Measurements from ENCODE around the gene INO80E.

INO80E gene

DNA sequence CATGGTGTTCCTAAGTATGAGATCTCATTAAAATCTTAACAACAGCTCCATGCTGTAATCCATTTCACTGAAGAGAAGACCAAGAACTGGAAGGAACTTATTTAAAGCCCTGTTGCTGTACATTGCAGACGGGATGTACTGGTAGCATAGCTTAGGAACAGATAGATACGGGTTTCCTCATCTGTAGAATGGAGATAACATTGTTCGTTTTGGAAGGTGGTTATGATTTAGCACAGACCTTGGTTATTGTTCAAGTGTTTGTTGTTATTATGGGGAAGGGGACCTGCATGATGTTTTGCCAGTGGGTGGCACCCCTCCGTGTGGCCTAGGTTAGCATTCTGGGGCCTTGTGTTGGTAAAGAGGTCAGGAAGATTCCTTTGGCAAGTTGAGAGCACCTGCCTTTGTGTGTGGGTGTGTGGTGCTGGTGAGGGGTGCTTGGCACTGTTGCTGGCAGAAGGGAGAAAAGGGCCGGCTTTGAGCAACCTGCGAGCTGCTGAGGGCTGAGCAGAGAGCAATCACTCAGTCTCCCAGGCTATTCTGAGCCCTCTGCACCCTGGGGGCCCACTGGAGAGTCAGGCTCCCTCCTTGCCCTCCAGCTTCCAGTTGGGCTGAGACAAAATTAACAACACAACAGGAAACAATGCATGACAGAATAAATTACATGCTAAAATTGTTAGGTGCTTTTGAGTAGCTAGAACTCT is 20.1 kb upstream of the INO80E start:
- no peak for DNase-seq (ENCODE audit: low read depth in 4 of 4, low spot score in 1 of 4)

DNA sequence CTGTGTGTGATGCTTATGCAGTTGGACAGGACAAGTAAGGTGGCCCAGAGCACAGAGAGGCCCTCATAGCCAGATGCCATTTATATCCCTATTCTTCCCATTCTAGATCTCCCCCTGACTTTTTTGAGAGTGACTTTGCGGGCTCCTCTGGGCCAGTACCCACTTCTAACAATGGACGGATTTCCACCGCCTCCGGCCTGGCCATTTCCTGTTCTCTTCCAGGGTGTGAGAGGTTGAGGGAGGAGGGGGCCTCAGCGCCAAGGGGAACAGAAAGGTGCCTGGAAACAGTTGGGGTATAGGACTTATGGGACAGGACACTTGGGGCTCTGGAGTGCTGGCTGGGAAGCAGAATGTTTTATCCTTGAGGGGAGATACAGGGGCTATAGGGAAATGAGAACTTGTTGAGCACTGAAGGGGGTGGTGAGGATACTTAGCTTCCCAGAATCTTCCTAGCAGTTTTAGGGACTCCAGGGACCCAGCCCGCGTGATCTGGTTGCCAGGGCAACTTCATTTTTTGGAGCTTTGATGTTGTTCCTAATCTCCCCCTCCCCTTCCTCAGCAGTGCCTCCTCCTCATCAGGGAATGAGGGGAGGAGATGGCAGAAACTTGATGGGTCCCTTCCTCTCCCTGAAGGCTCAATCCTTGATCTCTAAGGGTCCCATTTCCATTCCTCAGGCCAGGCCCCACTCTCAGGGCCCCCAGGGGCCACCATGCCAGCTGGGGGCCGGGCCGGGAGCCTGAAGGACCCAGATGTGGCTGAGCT is 18.8 kb upstream of the INO80E start:
- no peak for DNase-seq (ENCODE audit: low read depth in 4 of 4, low spot score in 1 of 4)

DNA sequence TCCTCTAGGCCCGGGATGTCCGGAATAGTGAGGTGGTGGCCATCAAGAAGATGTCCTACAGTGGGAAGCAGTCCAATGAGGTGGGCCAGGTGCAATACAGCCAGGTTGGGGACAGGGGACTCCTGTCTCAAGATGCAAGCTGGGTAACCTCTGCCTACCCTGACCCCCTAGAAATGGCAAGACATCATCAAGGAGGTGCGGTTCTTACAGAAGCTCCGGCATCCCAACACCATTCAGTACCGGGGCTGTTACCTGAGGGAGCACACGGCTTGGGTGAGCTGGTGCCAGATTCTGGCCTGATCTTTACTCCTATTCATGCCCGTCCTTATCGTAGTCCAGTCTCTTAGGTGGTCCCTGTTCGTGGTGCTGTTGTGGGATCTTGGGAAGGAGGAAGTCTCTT is 18.0 kb upstream of the INO80E start:
- no peak for DNase-seq (ENCODE audit: low read depth in 4 of 4, low spot score in 1 of 4)

DNA sequence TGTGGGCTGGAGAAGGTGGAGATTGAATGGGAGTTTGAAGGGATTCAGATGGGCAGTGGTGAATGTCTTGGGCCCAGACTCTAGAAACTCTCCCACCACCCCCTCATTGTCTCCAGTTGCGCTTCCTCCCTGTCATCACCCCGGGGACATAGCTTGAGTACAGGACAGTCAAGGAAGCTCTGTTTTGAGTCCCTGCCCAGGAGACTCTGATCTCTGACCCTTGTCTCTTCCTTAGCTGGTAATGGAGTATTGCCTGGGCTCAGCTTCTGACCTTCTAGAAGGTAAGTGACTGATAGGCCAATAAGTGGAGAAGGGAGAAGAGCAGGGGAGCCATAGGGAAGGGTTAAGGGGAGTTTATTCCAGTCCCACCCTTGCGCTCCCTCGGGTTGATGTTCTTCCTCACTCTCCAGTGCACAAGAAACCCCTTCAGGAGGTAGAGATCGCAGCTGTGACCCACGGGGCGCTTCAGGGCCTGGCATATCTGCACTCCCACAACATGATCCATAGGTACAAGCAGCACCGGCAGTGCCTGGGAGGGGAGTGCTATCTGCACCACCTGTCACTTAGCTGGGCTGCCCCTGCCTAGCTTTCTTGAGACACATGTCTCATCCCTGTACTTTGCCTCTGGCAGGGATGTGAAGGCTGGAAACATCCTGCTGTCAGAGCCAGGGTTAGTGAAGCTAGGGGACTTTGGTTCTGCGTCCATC is 17.3 kb upstream of the INO80E start:
- DNase-seq (ENCODE audit: low read depth in 4 of 4, low spot score in 1 of 4), result no peak

DNA sequence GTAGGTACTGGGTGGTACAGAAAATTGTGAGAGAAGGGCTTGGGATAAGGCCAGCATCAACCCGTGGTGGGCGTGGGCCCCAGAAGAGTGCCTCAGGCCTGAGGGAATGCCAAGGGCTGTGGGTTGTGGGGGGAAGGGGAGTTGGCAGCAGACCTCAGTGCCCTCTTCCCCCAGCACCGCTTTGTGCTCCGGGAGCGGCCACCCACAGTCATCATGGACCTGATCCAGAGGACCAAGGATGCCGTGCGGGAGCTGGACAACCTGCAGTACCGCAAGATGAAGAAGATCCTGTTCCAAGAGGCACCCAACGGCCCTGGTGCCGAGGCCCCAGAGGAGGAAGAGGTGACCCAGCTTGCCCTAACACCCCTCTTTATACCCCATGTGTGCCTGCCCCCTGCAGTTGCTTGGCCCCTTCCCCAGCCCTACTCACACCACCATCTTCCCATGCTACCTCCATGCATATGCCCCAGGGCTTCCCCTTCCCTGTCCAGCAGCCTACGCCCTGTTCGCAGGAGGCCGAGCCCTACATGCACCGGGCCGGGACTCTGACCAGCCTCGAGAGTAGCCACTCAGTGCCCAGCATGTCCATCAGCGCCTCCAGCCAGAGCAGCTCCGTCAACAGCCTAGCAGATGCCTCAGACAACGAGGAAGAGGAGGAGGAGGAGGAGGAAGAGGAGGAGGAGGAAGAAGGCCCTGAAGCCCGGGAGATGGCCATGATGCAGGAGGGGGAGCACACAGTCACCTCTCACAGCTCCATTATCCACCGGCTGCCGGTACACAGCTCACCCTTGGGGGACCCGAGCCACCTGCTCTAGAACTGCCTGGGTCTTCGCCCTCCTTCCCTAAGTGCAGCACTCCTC is 13.3 kb upstream of the INO80E start:
- DNase-seq (ENCODE audit: low read depth in 4 of 4, low spot score in 1 of 4), result no peak

DNA sequence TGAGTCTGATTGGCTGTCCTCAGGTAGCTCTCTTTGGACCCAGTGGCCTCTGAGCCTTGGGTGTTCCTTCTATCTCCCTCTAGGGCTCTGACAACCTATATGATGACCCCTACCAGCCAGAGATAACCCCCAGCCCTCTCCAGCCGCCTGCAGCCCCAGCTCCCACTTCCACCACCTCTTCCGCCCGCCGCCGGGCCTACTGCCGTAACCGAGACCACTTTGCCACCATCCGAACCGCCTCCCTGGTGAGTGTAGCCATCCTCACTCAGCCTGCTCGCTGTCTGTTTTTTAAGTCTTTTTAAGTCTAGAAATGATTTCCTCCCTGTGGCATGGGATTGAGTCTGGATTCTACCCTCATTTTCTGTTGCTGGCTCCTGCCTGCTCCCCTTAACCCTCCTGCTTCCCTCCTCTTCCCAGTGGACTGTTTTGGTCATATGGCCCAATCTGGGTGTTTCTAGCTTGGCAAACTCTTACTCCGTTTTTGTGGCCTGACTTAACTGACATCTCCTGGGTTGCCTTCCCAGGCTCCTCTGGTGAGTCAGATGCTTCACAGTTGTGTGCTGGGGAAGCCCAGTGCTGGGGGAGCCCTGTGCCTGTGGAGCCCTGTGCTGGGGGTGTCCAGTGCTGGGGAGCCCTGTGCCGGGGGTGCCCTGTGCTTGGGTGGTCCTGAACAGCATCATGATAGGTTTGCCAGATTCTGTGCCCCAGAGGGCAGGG is 12.5 kb upstream of the INO80E start:
- no peak for DNase-seq (ENCODE audit: low read depth in 4 of 4, low spot score in 1 of 4)

DNA sequence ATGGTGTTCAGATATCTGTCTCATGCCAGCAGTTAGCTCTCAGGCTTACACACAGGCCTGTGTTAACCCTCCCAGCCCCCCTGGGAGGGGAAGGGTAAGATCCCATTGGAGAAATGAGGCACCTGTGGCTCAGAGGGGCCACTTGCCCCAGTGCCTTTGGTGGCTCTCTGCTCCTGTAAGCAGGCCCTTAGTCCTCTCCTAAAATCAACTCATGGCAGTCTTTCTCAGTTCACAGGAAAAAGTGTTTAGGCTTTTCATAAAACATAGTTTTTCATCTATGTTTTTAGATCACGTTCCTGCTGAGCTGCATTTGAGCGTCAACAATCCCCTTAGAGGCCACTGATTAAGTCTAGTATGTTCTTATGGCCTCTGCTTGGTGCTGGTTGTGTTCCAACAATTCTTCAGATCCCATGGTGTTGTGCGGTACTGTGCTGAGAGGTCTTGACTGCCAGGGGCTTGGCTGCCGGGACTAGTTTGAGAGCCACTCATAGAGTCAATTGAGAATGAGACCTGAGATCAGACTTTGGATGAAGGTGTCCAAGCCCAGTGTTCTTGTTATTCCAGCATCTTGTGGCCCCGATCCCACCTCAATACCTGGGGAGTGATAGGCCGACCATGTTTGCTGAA is 11.8 kb upstream of the INO80E start:
- no peak for DNase-seq (ENCODE audit: low read depth in 4 of 4, low spot score in 1 of 4)

DNA sequence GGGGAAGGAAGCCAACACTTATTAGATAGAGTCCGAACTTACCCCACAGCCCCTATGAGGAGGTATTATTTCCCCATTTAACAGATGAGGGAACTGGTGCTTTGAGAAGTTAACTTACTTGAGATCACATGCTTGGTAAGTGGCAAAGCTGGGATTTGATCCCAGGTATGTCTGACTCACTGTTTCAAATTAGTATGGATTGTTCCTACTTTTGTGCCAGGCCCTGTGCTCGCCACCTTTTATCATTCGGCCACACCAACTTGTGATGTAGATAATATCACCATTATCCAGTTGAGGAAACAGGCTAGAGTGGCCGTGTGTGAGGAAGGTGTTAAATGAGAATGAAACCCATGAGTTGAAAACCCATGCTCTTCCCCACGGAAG is 11.3 kb upstream of the INO80E start:
- DNase-seq (ENCODE audit: low read depth in 4 of 4, low spot score in 1 of 4), result no peak

DNA sequence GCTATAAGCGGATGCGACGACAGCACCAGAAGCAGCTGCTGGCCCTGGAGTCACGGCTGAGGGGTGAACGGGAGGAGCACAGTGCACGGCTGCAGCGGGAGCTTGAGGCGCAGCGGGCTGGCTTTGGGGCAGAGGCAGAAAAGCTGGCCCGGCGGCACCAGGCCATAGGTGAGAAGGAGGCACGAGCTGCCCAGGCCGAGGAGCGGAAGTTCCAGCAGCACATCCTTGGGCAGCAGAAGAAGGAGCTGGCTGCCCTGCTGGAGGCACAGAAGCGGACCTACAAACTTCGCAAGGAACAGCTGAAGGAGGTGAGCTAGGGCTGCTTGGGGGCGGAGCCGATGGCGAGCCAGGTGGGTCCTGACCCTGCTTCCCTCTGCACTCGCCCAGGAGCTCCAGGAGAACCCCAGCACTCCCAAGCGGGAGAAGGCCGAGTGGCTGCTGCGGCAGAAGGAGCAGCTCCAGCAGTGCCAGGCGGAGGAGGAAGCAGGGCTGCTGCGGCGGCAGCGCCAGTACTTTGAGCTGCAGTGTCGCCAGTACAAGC is 10.7 kb upstream of the INO80E start:
- no peak for DNase-seq (ENCODE audit: low read depth in 4 of 4, low spot score in 1 of 4)

DNA sequence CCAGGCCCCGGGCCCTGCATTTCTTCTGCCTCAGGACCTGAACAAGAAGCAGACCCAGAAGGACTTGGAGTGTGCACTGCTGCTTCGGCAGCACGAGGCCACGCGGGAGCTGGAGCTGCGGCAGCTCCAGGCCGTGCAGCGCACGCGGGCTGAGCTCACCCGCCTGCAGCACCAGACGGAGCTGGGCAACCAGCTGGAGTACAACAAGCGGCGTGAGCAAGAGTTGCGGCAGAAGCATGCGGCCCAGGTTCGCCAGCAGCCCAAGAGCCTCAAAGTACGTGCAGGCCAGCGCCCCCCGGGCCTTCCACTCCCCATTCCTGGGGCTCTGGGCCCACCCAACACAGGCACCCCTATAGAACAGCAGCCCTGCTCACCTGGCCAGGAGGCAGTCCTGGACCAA is 9.8 kb upstream of the INO80E start:
- no peak for DNase-seq (ENCODE audit: low read depth in 4 of 4, low spot score in 1 of 4)

DNA sequence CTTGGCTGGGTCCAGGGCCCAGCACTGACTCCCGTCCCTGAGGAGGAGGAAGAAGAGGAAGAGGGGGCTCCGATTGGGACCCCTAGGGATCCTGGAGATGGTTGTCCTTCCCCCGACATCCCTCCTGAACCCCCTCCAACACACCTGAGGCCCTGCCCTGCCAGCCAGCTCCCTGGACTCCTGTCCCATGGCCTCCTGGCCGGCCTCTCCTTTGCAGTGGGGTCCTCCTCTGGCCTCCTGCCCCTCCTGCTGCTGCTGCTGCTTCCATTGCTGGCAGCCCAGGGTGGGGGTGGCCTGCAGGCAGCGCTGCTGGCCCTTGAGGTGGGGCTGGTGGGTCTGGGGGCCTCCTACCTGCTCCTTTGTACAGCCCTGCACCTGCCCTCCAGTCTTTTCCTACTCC is 9.1 kb upstream of the INO80E start:
- no peak for DNase-seq (ENCODE audit: low read depth in 4 of 4, low spot score in 1 of 4)

DNA sequence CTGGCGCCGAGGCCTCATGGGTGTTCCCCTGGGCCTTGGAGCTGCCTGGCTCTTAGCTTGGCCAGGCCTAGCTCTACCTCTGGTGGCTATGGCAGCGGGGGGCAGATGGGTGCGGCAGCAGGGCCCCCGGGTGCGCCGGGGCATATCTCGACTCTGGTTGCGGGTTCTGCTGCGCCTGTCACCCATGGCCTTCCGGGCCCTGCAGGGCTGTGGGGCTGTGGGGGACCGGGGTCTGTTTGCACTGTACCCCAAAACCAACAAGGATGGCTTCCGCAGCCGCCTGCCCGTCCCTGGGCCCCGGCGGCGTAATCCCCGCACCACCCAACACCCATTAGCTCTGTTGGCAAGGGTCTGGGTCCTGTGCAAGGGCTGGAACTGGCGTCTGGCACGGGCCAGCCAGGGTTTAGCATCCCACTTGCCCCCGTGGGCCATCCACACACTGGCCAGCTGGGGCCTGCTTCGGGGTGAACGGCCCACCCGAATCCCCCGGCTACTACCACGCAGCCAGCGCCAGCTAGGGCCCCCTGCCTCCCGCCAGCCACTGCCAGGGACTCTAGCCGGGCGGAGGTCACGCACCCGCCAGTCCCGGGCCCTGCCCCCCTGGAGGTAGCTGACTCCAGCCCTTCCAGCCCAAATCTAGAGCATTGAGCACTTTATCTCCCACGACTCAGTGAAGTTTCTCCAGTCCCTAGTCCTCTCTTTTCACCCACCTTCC is 8.5 kb upstream of the INO80E start:
- DNase-seq (ENCODE audit: low read depth in 4 of 4, low spot score in 1 of 4), result no peak

DNA sequence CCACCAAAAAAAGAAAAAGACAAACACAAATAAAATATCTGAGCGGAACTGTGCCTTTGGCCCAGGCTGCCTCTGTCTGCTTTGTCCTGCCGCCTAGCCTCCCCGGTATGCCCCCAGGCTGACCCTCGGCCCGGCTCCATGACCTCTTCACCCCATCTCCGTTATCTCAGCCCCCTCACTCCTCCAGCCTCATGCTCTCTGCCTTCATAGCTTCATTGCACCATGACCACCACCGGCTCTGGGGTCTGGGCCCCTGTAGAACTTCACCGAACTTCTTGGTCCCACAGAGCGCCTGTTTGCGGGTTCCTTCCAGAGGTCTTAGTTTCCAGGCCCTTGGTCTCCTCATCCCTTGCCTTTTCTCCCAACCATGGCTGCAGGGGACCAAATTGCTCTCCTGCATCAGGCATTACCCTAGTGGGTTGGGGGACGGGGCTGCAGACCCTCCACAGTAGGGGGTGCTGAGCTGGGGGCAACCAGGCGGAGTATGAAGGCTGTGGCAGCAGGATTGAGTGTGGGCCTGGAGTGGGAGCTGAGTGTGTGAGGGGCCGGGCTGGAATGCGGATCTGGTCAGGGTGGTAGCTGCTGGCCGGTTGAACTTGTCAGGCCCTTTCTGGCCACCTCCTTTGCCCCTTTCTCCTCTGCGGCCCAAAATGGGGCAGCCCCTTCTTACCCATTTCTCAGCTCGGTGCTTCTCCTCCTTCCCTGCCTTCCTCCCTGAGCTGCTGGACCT is 7.5 kb upstream of the INO80E start:
- no peak for DNase-seq (ENCODE audit: low read depth in 4 of 4, low spot score in 1 of 4)

DNA sequence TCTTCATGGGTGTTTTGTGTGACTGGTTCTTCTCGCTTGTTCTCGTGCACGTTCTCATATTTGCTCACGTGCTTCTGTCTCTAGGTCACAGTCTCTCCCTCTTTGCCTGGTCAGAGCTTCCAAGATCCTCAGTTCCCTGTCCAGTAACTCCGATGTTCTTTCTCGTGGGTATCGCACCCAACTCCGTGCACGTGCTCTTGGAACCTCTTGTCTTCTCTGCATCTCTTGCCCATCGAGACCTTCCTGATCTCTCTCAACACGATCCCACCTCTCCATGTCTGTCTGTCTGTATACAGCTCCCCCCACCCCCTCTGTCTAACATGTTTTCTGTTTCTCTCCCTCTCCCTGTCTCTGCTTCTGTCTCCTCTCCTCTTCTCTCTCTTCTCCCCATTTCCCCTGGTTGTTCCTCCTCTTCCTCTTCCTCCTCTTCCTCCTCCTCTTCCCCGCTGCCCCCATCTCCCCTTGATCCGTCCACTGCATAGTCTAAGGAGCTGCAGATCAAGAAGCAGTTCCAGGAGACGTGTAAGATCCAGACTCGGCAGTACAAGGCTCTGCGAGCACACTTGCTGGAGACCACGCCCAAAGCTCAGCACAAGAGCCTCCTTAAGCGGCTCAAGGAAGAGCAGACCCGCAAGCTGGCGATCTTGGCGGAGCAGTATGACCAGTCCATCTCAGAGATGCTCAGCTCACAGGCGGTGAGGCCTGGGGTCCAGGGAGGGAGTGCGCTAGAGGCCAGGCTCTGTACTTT is 6.8 kb upstream of the INO80E start:
- DNase-seq (ENCODE audit: low read depth in 4 of 4, low spot score in 1 of 4), result no peak

DNA sequence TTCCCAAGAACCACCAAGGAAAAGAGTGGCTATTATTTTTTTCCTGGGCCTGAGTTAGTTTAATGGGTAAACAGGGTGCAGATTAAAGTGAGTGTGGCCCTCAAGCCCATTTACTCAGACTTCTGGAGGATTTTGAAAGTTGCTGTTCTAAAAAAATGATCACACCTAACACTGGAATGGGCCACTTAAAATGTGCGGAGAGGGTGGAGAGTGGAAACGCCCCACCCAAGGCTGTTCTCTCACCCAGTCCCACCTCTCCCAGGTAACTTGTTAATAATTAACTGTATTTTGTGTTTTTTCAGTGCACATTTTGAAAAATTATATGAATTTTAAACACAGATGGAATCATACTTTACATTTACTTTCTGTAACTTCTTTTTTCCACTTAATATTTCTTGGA is 6.0 kb upstream of the INO80E start:
- DNase-seq (ENCODE audit: low read depth in 4 of 4, low spot score in 1 of 4), result no peak

DNA sequence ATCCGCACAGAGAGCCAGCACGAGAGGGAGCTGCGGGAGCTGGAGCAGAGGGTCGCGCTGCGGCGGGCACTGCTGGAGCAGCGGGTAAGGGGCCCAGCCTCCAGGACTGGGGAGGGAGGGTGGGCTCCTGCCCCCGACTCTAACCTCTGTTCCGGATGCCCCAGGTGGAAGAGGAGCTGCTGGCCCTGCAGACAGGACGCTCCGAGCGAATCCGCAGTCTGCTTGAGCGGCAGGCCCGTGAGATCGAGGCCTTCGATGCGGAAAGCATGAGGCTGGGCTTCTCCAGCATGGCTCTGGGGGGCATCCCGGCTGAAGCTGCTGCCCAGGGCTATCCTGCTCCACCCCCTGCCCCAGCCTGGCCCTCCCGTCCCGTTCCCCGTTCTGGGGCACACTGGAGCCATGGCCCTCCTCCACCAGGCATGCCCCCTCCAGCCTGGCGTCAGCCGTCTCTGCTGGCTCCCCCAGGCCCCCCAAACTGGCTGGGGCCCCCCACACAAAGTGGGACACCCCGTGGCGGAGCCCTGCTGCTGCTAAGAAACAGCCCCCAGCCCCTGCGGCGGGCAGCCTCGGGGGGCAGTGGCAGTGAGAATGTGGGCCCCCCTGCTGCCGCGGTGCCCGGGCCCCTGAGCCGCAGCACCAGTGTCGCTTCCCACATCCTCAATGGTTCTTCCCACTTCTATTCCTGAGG is 5.0 kb upstream of the INO80E start:
- no peak for DNase-seq (ENCODE audit: low read depth in 4 of 4, low spot score in 1 of 4)

DNA sequence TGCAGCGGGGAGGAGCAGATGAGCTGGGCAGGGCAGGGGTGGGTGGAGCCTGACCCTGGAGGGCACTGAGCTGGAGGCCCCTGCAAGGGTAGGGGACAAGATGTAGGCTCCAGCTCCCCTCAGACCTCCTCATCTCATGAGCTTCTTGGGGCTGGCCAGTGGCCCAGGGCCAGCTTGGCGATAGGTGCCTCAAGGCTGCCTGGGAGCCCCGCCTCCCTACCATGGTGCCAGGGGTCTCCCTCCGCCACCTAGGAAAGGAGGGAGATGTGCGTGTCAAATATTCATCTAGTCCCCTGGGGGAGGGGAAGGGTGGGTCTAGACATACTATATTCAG is 4.5 kb upstream of the INO80E start:
- no peak for DNase-seq (ENCODE audit: low read depth in 4 of 4, low spot score in 1 of 4)
